ENCODE data around the gene CYSTM1.

Gene CYSTM1

GRCh38 chr5:140175367-140176030 lies 511 bp downstream of the CYSTM1 start:
- peak overlapping the region; percentile 69 for H3K4me3 ChIP-seq (ENCODE audit: low read depth, low read length)
- TF ChIP-seq CTCF (IDR thresholded peaks at IDR 0.05; ENCODE audit: low read depth, low read length) (no peak), MYC (IDR thresholded peaks at IDR 0.05; ENCODE audit: low read depth, low read length) (no peak), MAX (IDR thresholded peaks at IDR 0.05; ENCODE audit: low read depth, low read length) (no peak)
- peak; percentile 80 for DNase-seq (ENCODE audit: low read depth)

- DNase-seq (ENCODE audit: low read depth) = no peak
- TF ChIP-seq CTCF (IDR thresholded peaks at IDR 0.05; ENCODE audit: low read depth, low read length) (no peak), POLR2A (IDR thresholded peaks at IDR 0.05; ENCODE audit: extremely low read depth, insufficient read length) (no peak), MAX (IDR thresholded peaks at IDR 0.05; ENCODE audit: low read depth, low read length) (no peak), MYC (IDR thresholded peaks at IDR 0.05; ENCODE audit: low read depth, low read length) (no peak)
- H3K4me3 ChIP-seq (ENCODE audit: low read depth, low read length) = peak overlapping the region; percentile 69
These were observed 1.0 kb downstream of the CYSTM1 start for GRCh38 chr5:140176031-140176387.

GRCh38 chr5:140178086-140178410 lies 3.1 kb downstream of the CYSTM1 start:
- TF ChIP-seq CTCF (IDR thresholded peaks at IDR 0.05; ENCODE audit: low read depth, low read length) (no peak), MAX (IDR thresholded peaks at IDR 0.05; ENCODE audit: low read depth, low read length) (no peak), POLR2A (IDR thresholded peaks at IDR 0.05; ENCODE audit: extremely low read depth, insufficient read length) (no peak), MYC (IDR thresholded peaks at IDR 0.05; ENCODE audit: low read depth, low read length) (no peak)
- H3K4me3 ChIP-seq (ENCODE audit: low read depth, low read length) = no peak overlapping the region
- no peak for DNase-seq (ENCODE audit: low read depth)

- TF ChIP-seq CTCF (IDR thresholded peaks at IDR 0.05; ENCODE audit: low read depth, low read length) (no peak), MYC (IDR thresholded peaks at IDR 0.05; ENCODE audit: low read depth, low read length) (no peak)
- DNase-seq (ENCODE audit: low read depth) = no peak
- H3K4me3 ChIP-seq (ENCODE audit: low read depth, low read length) = no peak overlapping the region
These were observed 3.6 kb downstream of the CYSTM1 start for GRCh38 chr5:140178482-140179116.

- TF ChIP-seq MAX (IDR thresholded peaks at IDR 0.05; ENCODE audit: low read depth, low read length) (no peak), MYC (IDR thresholded peaks at IDR 0.05; ENCODE audit: low read depth, low read length) (no peak), CTCF (IDR thresholded peaks at IDR 0.05; ENCODE audit: low read depth, low read length) (no peak), POLR2A (IDR thresholded peaks at IDR 0.05; ENCODE audit: extremely low read depth, insufficient read length) (no peak)
- no peak overlapping the region for H3K4me3 ChIP-seq (ENCODE audit: low read depth, low read length)
- DNase-seq (ENCODE audit: low read depth) = no peak
These were observed 6.1 kb downstream of the CYSTM1 start for GRCh38 chr5:140181002-140181483.

Measured in NB4 (cell line).